Suprapubic skin (tissue), 3 donors: ENCODE data around the gene IL9.

Experiments used
- CTCF ChIP-seq, 2 donors: fragments of 200-600 bp in 1 of 2; fragments of 450-650 bp in 1 of 2; sonication (generic) in 1 of 2; IDR thresholded peaks; one replicate each; pipeline ENCODE4 v1.5.1; 2016 to 2019; ENCODE audit warnings: antibody characterized with exemption in 2 of 2, mild to moderate bottlenecking in 1 of 2, moderate library complexity in 1 of 2
- POLR2AphosphoS5 ChIP-seq, 3 donors: sonication (generic); formaldehyde crosslinking; IDR thresholded peaks; one replicate each; pipeline ENCODE4 v1.6.1; 2017; ENCODE audit warnings: antibody characterized with exemption in 3 of 3

GRCh38 chr5:135881819-135882218 lies 13.8 kb downstream of the IL9 start:
- no peak for TF ChIP-seq CTCF (IDR thresholded peaks at IDR 0.05)
- no peak for TF ChIP-seq POLR2AphosphoS5 (IDR thresholded peaks at IDR 0.05)
